HG03060 (cell line): ENCODE results near the gene ZFP91.

Experiments used
- ATAC-seq: cut with Tn5 transposase; IDR thresholded peaks from one replicate; pipeline ENCODE4 v1.9.1; 2021; ENCODE audit warnings: low read depth, moderate number of reproducible peaks; ENCODE audit not compliant: unreplicated experiment

The ZFP91 gene

DNA sequence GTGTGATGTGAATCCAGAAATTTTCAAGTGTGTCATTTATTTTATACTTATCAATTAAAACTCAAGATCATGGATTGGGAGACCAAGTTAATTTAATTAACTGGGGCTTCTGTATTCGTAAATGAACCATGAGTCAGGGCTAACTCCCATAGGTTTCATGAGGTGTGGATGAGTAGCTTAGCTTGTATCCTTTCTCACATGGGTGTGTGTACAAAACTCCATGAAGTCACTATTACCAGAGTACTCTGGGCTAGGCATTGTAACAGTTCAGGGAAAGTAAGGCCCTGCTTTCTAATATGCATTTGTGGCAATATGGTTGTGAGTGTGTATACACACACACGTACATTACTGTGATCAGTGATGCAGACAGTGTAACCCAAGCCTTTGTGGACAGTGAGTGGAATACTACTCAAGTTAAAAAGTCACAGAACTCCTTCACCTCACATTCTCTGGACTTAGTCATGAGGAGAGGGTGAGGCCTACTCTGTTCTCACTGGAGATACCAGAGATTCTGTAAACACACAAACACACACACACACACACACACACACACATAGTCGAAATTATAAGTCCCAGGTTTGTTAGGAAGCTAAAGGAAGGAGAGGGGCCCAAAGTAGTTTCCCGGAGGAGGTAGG lies 47.1 kb downstream of the ZFP91 start:
- ATAC-seq = no peak

DNA sequence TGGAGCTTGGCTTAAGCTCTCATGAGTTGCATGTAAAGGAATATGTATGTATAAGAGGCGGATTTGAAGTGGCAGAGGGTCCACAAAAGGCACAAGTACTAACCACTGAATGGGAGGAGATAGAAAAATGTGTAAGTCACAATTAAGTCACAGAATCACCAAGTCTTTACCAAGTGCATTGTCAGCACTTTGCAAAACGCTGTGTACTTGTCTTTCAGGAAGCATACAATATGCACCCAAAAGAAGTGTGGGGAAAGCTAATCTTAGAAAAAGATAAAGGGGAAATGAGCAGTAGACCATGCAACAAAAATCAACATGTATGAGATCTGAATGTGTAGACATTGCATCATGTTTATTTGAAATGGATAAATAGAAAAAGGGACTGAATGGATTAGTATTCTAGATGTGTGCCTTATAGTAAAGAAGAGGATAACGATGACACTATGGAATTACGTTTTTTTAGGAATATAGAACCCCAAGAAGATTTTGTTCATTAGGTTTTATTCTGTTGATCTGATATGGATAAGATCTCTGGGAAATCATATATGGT lies 48.1 kb downstream of the ZFP91 start:
- ATAC-seq = no peak

DNA sequence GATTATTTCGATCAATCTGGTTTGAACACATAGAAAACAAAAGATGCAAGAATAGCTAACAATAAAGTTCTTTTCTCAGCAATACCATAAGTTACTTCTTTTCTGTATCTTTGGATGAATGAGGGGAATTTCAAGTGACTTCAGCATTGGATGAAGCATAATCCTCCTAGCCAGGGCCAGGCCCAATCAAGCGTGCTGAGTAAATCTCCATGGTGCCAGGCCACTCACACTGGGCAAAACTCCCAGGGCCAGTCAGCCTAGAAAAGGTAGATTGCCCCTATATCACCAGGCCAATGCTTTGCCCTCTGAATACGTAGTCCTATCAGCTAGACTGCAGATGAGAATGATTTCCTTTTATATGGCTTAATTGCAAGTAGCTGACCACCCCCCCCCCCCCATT lies 49.6 kb downstream of the ZFP91 start:
- no peak for ATAC-seq

DNA sequence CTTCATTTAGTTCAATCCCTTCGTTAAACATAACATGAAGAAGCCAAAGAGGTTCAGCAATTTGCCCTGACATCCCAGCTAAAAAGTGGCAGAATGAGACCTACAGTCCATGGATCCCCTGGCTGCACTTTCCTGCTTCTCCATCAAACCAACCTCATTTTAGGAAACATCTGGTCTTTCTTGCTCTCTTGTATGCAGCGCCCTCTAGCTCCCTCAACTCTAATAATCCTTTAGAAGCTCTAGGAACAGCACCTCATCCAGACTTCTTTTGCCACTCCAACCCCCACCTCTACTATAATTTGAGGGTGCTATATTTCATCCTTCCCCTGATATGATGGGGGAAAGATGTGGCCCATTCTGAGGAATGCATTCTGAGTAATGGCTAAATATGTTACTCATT lies 51.0 kb downstream of the ZFP91 start:
- ATAC-seq = no peak

DNA sequence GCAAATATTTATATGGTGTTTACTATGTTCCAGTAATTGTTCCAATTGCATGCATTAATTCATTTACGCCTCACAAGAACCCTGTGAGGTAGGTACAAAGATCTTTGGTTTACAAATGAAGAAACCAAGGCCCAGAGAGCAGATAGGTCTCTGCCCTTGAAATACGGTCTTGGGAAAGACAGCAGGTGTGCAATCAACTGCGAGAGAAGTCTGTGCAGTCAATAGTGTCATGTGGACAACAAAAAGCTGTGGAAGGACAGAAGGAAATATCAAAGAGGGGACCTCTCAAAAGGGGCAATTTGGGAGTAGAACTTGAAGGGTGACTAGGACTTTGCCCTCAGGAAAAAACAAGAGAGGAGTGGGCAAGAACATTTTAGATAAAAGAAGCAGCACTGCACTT lies 52.5 kb downstream of the ZFP91 start:
- no peak for ATAC-seq

DNA sequence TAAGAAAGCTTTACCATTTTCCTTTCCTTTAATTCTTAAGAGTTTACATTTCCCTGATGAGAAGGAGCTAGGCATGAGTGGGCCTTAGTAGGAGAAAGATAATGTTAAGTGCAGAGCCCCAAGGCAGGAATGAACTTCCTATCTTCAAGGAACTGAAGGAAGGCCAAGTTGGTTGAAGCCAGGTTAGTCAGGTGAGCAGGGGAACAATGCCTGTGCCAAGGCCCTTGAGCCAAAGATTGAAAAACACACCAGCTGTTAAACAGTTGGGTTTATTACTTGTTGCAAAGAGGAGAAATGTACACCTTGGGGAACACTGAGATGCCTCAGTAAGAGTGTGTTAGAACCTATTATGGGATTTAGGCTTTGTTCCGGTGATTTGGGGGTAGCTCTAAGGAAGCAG lies 53.6 kb downstream of the ZFP91 start:
- ATAC-seq = no peak

DNA sequence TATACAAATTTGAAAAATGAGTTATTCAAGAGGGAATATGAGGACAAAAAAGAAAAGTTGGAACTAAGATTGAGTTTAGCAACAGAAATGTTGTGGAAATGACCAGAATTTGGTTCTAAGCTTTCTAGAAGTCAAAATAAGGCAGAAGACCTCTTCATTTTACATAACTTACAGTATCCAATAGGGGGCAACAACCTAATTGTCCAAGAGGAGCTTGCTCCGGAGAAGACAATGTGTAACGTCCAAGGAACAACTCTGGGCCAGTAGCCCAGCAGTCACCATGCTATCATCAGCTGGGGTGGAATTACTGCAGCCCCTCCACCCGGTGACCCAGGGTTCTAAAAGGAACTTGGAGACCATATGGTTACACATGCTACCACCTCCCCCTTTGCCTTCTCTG lies 57.7 kb downstream of the ZFP91 start:
- ATAC-seq = no peak

DNA sequence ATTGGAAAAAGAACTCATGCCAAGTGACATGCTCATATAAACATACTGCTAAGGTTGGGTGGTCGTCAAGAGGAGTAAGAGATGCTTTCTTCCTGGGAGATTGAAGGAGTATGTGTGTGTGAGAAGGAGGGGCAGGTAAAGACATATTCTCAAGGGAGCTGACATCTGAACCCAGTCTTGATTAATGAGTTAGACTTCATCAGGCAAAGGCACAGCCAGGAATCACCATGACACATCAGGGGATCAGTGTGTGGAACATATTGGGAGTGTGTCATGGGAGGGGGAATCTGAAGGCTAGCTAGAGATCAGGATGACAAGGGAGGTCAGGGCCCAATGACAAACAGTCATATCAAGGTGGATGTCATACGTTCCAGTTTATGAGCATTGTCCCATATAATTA lies 58.5 kb downstream of the ZFP91 start:
- no peak for ATAC-seq

DNA sequence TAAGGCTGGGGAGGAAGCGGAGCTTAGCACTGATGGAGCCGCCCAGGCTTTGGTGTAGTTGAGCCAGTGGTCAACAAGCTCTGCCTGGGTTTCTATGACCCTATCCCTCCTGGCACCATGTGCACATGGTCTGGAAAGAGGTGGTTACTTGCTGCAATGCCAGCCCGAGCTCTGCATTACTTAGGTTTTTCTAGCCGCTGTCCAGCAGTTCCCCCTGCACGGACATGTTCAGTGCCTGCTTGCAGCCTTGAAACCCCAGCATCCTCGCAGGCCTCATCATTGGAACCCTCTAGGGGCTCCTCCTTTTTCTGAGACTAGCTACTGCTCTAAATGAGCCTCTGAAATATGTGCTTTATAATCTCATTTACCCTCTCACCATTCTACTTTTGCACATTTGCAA lies 60.2 kb downstream of the ZFP91 start:
- no peak for ATAC-seq

DNA sequence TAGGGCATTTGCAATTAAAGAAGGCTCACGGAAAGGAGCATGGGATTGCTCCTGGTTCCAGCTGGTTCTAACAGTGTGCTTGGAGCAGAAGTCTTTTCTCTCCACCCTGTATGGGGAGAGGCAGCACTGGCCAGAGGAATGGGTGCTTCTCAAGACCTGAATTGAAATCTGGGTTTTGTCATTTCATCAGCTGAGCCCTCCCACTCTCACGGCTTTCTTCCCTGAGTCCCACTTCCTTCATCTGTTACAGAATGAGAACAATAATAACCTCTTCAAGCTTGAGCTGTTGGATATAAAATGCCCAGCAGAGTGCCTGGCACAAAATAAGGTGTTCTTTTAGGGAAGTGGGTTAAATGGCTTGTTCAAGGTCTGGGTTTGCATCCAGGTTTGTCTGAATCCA lies 60.8 kb downstream of the ZFP91 start:
- ATAC-seq = no peak

DNA sequence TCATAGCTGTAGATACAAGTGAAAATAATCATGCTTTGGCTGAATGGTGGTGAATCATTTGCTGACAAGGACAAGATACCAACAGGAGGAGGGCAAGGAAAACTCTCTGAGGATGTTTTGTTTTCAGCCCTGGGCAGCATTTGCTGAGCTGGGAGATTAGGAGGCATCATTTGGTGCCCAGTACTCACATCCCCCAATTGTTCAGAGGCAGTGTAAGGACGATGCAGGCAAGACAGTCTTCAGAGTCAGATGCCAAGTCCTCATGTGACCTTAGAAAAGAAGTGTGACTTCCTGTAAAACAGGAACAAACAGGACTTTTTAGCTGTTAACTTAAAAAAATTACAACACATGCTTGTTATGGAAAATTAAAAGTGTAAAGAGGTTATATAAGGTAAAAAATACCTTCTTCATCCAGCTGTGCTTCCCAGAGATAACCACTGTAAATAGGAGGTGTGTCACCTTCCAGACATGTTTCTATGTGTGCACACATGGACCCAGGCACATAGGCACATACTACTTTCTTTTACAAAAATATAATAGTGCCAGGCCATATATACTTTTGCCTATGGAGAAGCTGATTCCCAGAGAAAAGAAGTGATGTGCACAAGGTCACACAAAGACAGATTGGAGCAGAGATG lies 61.6 kb downstream of the ZFP91 start:
- ATAC-seq = no peak

DNA sequence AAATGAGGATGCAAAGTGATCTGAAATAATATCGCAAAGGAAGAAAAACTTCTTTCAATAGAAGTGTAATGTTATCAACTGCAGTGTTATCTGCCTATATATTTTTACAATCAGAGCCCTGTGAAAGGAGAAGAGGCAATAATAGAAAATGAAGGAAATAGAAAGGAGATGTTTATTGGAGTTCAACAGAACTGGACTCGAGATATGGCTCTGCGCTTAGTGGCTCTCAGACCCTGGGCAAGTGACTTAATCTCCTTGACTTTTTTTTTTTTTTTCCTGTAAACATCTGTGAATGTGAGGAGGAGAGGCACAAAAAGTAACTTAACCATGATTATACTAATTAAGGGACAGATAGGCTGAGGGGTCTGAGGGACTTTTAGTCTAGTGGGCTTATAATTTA lies 62.5 kb downstream of the ZFP91 start:
- ATAC-seq = no peak

DNA sequence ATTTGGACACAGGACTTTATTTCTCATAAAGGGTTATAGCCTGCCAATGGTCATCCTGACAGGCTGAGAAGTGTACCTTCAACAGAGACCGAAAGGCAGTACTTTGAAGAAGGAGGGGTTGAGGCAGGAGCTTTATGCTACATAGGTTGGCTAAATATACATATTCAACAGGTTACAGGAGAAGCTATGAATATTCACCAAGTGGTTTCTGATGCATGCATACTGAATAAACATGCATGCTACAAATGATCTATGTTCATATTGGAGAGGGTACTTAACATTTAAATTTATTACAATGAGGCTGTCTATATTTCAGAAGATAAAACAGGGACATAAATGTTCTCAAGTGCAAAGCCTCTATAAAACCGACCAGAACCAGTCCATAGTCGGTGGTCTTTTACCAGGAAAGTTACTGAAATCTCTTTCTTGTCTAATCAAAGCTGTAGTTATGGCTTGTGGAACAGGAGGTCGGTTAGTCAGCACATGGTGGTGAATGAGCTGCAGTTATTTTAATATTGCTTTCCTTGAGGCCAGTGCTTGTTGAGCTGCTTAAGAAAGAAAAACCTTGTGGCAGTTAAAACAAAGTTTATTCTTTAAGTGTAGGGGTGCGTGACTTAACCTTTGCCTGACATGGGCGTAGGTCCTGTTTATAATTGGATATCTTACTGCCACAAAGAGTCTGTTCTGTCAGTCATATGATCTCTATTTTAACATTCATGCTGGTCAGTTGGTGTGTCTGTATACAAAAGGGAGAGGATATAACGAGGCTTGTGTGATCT lies 63.1 kb downstream of the ZFP91 start:
- ATAC-seq = no peak

DNA sequence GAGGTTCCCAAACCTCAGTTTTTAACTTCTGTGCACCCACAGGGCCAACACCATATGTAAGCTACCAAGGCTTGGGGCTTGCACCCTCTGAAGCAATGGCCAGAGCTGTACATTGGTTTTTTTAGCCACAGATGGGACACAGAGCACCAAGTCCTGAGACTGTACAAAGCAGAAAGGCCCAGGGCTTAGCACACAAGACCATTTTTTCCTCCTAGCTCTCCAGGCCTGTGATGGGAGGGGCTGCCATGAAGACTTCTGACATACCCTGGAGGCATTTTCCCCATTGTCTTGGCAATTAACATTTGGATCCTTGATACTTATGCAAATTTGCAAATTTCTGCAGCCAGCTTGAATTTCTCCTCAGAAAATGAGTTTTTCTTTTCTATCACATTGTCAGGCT lies 67.0 kb downstream of the ZFP91 start:
- ATAC-seq = no peak

DNA sequence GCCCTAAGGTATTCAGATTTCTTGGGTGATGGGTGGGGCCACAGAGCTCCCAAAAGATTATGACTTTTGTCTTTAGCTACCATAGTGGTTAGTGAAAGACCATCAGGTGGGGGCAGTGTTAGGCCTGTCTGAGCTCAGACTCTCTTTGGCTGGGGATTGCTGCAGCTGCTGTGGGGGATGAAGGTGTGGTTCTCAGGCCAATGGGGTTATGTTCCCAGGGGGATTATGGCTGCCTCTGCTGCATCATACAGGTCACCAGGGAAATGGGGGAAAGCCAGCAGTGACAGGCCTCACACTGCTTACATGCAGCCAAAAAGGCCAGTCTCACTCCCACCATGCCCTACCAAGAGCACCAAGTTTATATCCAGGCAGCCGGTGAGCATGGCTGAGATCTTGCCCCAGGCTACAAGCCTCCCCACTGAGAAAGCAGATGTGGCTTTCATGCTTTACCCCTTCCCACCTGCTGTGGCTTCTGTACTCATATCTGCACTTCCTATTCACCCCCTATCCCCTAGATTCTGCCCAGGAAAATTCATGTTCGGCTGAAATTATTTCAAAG lies 68.4 kb downstream of the ZFP91 start:
- peak; percentile 77 for ATAC-seq

DNA sequence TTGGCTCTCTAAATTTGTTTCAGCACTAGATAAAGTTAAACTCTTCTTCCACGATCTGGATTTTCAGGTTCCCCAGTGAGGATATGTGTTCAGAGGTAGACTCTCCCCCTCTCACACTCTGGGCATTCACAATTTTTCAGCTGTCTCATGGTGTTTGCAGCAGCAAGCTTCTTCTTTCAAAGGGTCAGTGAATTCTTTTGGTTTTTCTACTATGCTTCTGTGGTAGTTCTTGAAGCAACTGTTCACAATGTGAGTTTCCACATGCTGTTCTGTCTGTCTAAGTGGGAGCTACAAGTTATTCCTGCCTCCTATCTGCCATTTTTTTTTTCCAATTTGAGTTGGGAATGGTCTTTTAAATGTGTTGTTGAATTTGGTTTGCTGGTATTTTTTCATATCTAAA lies 69.0 kb downstream of the ZFP91 start:
- no peak for ATAC-seq

DNA sequence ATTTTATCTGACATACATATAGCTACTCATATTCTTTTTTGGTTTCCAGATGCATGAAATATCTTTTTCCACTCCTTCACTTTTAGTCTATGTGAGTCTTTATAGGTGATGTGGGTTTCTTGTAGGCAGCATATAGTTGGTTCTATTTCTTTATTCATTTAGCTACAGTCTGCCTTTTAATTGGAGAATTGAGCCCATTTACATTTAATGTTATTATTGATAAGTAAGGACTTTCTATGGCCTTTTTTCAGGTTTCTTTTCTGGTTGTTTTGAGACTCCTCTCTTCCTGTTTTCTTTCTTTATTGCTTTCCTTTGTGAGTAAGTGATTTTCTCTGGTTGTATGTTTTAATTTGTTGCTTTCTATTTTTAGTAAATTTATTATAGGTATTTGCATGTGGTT lies 70.8 kb downstream of the ZFP91 start:
- no peak for ATAC-seq

DNA sequence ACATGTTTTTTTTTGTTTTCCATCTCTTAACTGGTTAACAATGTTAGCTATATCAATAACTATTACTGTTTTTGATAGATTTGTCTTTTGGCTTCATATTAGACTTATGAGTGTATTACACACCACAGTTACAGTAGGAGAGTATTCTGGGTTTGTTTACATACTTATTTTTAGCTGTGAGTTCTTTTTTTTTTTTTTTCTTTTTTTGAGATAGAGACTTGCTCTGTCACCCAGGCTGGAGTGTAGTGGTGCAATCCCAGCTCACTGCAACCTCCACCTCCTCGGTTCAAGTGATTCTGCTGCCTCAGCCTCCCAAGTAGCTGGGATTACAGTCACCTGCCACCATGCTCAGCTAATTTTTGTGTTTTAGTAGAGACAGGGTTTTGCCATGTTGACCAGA lies 71.6 kb downstream of the ZFP91 start:
- no peak for ATAC-seq

DNA sequence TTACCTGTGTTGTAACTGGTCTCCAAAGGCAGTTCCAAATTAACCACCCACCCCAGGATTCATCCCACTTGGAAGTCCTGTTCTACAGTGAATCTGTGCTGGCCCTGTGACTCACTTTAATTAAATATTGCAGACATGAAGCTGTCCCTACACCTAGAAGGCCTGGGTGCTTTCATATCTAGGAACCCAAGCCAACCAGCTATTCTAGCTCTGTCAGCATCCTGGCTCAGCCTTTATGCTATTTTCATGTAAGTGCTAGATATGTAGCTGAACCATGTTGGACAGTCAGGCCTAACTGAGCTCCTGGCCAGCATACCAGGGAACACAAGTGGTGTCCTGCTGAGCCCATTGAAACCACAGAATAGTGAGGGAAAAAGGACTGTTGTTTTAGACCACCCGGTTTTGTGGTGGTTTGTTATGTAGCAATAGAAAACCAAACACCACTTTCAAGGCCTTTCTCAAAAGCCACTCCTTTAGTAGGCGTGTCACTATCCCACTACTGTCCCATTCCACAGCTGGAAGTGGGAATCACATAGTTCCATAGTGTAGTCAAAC lies 73.9 kb downstream of the ZFP91 start:
- no peak for ATAC-seq

DNA sequence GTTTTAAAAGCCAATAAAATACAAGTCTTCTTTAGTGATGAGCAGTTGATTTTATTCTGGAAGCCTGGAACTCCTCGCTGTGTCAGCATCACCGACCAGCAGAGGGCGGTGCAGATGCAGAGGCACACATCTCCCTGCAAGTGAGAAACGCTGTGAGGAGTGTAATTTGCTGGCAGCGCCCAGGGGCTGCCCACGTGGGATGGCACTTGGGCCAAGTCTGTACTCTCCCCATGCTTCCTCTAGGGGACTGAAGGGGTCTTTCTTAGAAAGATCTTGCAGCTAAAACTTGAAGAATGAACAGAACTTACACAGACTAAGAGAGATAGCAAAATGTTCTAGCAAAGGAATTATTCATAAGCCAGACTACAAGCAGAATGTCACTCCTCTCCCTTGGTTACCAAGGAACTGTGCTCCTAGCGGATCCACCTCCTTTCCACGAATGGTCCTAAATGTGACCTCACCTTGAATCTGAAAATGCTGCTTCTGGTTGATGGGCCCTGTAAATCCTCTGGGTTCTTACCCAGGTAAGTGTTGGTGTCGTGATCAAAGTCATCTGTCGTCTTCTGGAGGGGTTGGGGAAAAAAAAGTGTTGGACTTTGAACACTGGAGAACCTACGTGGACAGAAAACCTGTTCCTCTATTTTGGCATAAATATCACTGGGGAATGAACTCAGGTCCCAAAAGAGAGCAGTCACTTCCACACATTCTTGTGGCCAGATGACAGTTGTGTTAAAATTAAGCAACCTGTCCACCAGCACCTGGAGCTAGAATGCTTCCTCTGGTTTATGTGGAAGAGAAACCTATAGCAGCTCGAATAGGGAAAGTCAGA lies 75.4 kb downstream of the ZFP91 start:
- peak; percentile 83 for ATAC-seq
